ENCODE data around the gene METTL6. TPM values are rescaled to one million over a fixed set of nuclear protein-coding genes. Genes with fewer than 3 reads are reported as not detected.

The METTL6 gene
- total and polyA plus RNA-seq, 10 of the 15 experiments (the other 5 are each of a cell fraction or from before 2014, with no cell fraction given), result 13.8 to 29.6 (median 20.8) TPM

GRCh38 chr3:15387171-15387581 is 40.2 kb downstream of the METTL6 start:
- intact Hi-C loops (cut with micrococcal nuclease; ENCODE audit: unreplicated experiment) (no loop called here), in situ Hi-C loops (cut with MboI) (no loop called here)
- peaks cover 9% of the 10 kb centered on the region for H3K9me3 ChIP-seq (replicated peaks; ENCODE audit: control insufficient read depth, insufficient read depth, low read length)
- POLR2A ChIA-PET, result interaction anchor here (0.7 to 1.2 kb wide), 2 partner anchors 32 kb away, joined by 4 read pairs; no protein-coding TSS in a partner anchor
- no peaks in the 10 kb centered on the region for H3K79me2 ChIP-seq (ENCODE audit: control insufficient read depth, insufficient read depth, low read length)
- no TSS peak for BruUV-seq (replicated peaks)
- 95% methylated on average over 1 of the region's 1 CpG for WGBS (ENCODE audit: insufficient coverage, insufficient replicate concordance, low lambda C conversion rate, missing lambda C conversion rate)
- RAD21 ChIA-PET (ENCODE audit: unreplicated experiment), result interaction anchor here (1.1 to 2.4 kb wide), 5 partner anchors 16 to 279 kb away, joined by 3 to 10 read pairs (median 5); no protein-coding TSS in a partner anchor
- no peak overlapping the region for H3K9ac ChIP-seq (ENCODE audit: control insufficient read depth, insufficient read depth, low read length)
- no peak overlapping the region; the same call in 1 of the 2 replicates for H3K4me3 ChIP-seq
- SMC1A ChIA-PET (ENCODE audit: uncharacterized antibody, unreplicated experiment), result interaction anchor here (0.6 to 6.4 kb wide), 9 partner anchors 11 to 169 kb away, joined by 3 to 59 read pairs (median 3); no protein-coding TSS in a partner anchor
- no peak for TF ChIP-seq ZBED1 (IDR thresholded peaks at IDR 0.05; ENCODE audit: borderline replicate concordance)
- TF ChIP-seq ZNF622 (IDR thresholded peaks at IDR 0.05), result no peak
- no peak for TF ChIP-seq RBBP5 (conservative IDR thresholded peaks at IDR 0.05)
- no peak for TF ChIP-seq HSF1 (IDR thresholded peaks at IDR 0.05; ENCODE audit: low read depth, low read length)
- no peak for TF ChIP-seq JUND (IDR thresholded peaks at IDR 0.05; ENCODE audit: low read depth, low read length)
- TF ChIP-seq SUZ12 (IDR thresholded peaks at IDR 0.05; ENCODE audit: unreplicated experiment), result no peak
- TF ChIP-seq SKIL (IDR thresholded peaks at IDR 0.05; ENCODE audit: low read depth, poor library complexity, severe bottlenecking), result no peak
- no peak for TF ChIP-seq SMAD1 (IDR thresholded peaks at IDR 0.05; ENCODE audit: low read depth, partially characterized antibody)
- TF ChIP-seq ZNF217 (IDR thresholded peaks at IDR 0.05), result no peak
- TF ChIP-seq PML (IDR thresholded peaks at IDR 0.05; ENCODE audit: low read length), result no peak
- no peak for TF ChIP-seq BCL3 (IDR thresholded peaks at IDR 0.05; ENCODE audit: borderline replicate concordance, insufficient read depth, low read depth, low read length, poor library complexity, severe bottlenecking)
- TF ChIP-seq LARP7 (IDR thresholded peaks at IDR 0.05), result no peak
- no peak for TF ChIP-seq SREBF2 (IDR thresholded peaks at IDR 0.05; ENCODE audit: low read length)
- TF ChIP-seq STAT1 (conservative IDR thresholded peaks at IDR 0.05), result no peak
- no peak for TF ChIP-seq YBX1 (IDR thresholded peaks at IDR 0.05)
- TF ChIP-seq ZSCAN29 (IDR thresholded peaks at IDR 0.05), result no peak
- TF ChIP-seq MXI1 (IDR thresholded peaks at IDR 0.05; ENCODE audit: low read depth, low read length), result no peak
- peaks cover 76% of the 10 kb centered on the region for H3K4me1 ChIP-seq (ENCODE audit: control insufficient read depth, insufficient read depth, low read length)
- no peaks in the 10 kb centered on the region for H4K20me1 ChIP-seq (ENCODE audit: control insufficient read depth, insufficient read depth)
- ATAC-seq (no peak), DNase-seq (ENCODE audit: low read depth, low spot score) (no peak), FAIRE-seq (no peak)
- H3K27ac ChIP-seq (ENCODE audit: control insufficient read depth, insufficient read depth), result no peak overlapping the region; the same call in 1 of the 2 replicates
- no peak overlapping the region for H2AFZ ChIP-seq (ENCODE audit: control insufficient read depth, low read depth, low read length)
- CTCF ChIA-PET, result interaction anchor here (0.7 to 6.3 kb wide), 10 partner anchors 8 to 184 kb away, joined by 3 to 98 read pairs (median 4); no protein-coding TSS in a partner anchor
- no peak overlapping the region for H3K4me2 ChIP-seq (ENCODE audit: control insufficient read depth, insufficient read depth)
- no peaks in the 10 kb centered on the region for H3K27me3 ChIP-seq (replicated peaks in 1 of 2; ENCODE audit: control insufficient read depth in 2 of 2, insufficient read depth in 2 of 2, low read length in 1 of 2)
- no peaks in the 10 kb centered on the region for H3K36me3 ChIP-seq (ENCODE audit: control insufficient read depth in 2 of 2, insufficient read depth in 2 of 2, low read length in 1 of 2)
